Effector CD8-positive, alpha-beta T cell (primary cell): Measurements from ENCODE around the gene SUGCT.
"Not testable (repeated sequence)": the region's sequence is repeated elsewhere in the genome, so short reads cannot be mapped to it uniquely, and the experiment has no call there.

ENCODE experiments used
- DNase-seq: peaks from one replicate; lab custom pipeline; 2025; lab: John Stamatoyannopoulos, UW
- total RNA-seq, 4 experiments: gene quantifications; one replicate each; lab custom pipeline; 2026; lab: John Stamatoyannopoulos, UW

SUGCT gene
- 0.62 to 1.6 (median 0.88) reads per million in 4 experiments for total RNA-seq

DNA sequence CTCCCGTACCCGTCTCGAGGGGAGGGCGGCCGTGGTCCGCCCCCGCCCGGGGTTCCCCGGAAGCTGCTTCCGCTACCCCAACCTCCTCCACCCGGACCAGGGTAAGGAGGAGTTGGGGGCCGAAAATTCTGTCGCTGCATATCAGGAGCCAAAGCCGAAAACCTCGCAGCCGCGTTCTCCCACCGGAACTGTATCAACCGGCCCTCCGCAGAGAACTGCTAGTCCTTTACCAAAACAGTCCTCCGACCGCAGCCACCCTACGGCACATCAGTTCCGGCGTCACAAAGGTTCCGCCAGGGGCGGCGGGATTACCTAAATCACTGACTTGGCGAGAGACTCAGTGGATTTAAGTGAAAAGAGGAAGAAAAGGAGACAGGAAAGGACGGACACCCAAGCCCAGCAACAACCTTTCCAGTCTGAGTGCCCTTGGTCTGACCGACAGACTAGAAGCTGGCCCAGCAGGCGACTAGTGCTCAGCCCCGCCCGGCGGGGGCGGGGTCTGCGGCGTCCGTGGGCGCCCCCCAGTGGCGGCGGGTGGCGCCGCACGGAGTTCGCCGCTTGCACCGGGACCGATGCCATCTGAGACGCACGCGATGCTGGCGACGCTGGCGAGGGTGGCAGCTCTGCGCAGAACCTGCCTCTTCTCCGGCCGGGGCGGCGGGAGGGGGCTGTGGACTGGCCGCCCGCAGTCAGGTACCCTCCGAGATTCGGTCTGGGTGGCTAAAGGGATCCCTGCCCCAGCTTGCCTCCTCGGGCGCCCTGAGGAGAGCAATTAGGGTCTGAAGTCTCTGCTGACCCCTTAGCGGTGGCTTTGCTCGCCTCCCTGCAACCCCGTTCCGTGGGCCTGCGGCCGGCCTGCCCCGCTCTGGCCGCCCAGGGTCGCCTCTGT is at the start of gene SUGCT, which contains the start of gene MPLKIP:
TSS of gene SUGCT (plus strand) at position 578 of the 889 bp plus-strand sequence.
TSS of gene MPLKIP (minus strand) at position 195 of the 889 bp plus-strand sequence. CDS start at position 140, 55 bp downstream.
- DNase-seq = peak; percentile 82

DNA sequence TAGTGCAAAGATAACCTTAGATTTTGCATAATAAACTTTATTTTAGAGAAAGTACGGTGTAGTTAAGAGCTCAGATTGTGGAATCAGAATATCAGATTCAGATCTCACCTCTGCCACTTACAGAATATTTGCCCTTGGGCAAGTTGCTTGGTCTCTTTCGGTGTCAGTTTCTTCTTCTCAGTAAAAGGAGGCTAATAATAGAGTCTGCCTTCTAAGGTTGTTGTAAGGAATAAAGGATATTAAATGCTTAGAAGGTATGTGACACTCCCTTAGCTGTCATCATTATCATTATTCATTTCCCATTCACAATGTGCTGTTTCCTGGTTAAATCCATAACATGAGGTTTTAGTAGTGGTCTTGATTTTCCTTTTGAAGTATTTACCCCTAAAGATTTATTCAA is 42.6 kb upstream of the SUGCT start:
- no peak for DNase-seq

DNA sequence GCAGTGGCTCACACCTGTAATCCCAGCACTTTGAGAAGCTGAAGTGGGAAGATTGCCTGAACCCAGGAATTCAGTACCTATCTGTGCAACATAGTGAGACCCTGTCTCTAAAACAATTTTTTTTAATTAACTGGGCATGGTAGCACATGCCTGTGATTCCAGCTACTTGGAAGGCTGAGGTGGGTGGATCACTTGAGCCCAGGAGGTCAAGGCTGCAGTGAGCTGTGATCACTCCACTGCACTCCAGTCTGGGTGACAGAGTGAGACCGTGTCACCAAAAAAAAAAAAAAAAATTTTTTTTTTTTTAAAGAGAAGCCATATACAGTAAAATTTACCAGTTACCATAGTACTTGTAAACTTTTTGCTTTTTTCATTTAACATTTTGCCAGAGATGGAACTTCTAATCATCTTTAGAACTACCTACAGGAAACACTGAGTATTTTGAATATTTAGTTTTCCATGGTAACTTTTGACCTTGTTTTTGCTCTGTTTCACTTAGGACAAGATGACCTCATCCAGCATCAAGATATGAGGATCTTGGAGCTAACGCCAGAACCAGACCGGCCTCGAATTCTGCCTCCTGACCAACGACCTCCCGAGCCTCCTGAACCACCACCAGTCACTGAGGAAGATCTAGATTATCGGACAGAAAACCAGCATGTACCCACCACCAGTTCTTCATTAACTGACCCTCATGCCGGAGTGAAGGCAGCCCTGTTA is 41.0 kb upstream of the SUGCT start:
- no peak for DNase-seq

DNA sequence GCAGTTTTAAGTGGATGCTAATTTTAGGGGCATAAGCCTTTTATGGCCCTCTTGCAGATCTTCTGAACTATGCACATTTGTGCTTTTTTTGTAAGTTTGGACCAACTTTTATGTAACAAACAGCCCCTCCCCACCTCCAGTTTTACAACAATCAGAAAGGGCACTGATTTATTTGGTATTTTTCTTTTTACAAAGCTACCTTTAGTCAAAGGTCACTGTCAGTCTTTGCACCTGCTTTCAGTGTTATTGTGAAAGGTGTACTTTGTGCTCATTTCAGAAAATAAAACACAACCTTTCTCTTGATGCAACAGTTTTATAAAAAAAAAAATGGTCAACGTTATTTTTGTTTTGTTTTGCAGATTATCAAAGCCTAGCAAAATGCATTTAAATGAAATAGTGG is 39.6 kb upstream of the SUGCT start:
- DNase-seq = no peak

DNA sequence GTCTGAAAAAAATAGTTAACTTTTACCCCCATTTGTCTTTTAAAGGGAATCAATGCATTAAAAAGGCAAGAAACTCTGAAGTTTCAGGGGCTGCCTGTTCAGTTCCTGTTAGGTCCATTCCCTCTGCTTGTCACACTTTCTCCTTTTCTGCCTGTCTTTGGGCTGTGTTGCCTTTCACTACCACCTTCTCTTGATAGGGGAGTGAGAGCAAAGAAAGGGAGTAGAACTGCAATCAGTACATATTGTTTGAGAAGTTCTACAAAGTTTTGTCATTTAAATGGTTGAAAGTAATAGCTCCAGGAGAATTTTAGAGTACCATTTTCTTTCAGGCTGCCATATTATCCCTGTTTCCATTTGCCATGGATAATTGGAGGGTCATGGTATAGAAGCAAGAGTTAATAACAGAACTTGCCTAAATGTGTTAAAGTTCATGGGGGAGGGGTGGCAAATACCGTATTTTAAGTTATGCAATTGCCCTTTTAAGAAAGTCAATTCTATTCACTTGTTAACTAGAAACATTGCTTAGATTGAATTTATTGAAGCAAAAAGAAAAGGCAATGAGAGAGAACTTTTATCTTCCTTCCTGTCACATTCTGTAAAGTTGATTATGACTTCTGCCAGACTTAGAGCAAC is 39.0 kb upstream of the SUGCT start:
- DNase-seq = no peak

DNA sequence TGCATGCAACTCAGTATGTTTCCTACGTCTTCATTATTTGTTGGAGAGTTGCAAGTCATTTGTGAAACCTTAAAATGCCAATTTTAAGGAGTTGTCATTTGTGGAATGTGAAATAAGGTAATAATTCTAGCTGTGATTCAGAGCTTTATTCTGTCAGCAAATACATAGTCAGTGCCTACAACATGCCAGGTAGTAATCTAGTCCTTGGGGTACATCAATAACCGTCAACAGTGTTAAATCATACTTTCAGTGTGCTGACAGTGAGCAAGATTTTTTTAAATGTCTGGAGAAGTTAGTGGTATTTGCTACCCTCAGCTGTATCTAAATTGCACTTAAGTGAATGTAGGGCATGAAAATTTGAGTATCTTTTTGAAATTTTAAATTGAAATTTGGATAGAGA is 37.1 kb upstream of the SUGCT start:
- no peak for DNase-seq

DNA sequence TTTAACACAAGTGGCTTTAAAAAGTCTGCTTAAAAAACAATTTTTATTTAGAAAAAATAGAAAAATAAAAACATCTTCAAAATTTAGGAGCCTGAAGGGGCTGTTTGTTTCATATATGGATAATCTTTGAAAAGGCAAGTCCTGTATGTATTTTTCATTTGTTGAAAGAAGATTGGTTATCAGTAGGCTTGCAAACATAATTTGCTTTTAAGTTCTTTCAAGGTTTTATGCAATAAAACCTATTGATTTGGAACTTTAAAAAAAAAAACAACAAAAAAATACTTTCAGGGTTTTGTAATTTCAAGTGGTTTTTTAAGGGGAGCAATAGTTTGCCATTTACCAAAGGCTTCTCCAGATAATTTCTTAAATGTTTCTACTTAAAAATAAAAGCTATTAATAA is 36.0 kb upstream of the SUGCT start:
- no peak for DNase-seq

DNA sequence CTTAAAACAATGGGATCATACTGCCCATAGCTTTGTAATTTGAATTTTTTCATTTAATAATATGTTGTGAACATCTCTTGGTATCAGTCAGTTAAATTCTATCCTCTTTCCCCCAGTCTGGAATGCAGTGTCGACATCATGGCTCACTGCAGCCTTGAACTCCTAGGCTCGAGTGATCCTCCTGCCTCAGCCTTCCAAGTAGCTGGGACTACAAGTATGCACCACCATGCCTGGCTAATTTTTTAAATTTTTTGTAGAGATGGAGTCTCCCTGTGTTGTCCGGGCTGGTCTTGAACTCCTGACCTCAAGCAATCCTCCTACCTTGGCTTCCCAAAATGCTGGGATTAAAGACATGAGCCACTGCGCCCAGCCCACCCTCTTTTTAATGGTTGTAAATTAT is 35.0 kb upstream of the SUGCT start:
- no peak for DNase-seq

DNA sequence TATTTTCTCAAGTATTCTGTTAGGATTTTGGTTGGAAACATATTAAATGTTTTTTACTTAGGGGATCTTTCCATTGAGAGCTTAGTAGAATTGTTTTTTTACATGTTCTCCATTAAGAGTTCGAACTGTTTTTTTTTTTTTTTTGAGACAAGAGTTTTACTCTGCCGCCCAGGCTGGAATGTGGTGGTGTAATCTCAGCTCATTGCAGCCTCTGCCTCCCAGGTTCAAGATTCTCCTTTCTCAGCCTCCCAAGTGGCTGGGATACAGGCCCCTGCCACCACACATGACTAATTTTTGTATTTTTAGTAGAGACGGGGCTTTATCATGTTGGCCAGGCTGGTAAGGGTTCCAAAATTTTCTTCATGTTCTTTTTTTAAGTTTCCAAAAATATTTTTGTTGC is 33.6 kb upstream of the SUGCT start:
- DNase-seq = no peak

DNA sequence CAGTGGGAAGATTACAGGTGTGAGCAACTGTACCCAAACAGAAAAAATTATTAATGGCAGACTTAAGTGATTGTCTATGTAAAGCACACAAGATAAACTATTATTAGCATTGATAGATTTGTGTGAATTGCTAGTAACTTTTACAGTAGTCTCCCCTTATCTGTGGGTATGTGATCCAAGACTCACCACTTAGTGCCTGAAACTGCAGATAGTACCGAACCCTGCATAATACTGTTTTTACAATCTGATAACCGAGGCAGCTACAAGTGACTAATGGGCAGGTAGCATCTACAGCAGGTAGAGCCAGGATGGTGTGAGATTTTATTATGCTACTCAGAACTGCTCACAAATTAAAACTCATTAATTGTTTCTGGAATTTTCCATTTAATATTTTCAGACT is 31.9 kb upstream of the SUGCT start:
- DNase-seq = no peak

DNA sequence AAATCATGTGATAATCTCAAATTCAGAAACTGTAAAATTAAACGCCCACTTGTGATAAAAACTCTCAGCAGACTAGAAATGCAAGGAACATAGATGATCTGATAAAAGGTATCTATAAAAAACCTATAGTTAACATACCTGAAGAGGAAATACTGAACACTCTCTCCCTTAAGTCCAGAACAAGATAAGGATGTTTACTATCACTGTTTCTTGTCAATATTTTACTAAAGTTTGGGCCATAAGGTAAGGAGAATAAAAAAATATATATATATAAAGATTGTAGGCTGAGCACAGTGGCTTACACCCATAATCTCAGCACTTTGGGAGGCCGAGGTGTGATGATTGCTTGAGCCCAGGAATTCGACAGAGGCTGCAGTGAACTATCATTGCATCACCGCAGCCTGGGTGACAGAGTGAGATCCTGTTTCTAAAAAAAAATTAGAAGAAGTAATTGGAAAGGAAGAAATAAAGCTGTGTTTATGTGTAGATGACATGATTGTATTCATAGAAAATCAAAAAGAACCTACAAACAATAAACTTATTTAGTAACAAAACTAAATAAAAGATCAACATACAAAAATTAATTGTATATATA is 28.8 kb upstream of the SUGCT start:
- no peak for DNase-seq

DNA sequence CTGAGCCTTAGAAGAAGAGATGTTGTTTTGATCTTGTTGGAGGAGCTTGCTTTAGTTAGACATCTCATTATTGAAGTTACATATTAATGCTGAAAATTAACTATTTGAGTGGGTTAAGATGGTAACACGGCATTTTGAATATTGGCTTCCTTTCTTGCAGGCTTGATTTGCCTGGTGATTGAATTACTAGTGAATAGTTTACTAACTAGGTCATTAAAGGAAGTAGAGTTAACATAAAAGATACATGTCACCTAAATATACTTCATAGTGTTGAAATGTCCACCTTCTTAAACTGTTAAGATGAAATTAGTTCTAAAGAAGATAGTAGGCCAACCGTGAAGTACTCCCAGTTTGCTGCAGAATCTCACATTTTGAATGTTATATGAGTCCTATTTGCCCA is 18.9 kb upstream of the SUGCT start:
- DNase-seq = no peak

DNA sequence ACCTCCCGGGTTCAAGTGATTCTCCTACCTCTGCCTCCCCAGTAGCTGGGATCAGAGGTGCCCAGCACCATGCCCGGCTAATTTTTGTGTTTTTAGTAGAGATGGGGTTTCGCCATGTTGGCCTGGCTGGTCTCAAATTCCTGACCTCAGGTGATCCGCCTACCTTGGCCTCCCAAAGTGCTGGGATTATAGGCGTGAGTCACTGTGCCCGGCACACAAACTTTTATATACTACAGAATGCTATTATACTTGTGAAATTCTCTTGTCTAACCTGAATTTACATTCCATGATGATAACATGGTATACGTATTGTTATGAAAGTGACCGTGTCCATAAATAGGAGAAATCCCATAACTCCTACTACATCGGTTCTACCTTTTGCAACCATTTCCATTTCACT is 17.6 kb upstream of the SUGCT start:
- DNase-seq = not testable (repeated sequence)

DNA sequence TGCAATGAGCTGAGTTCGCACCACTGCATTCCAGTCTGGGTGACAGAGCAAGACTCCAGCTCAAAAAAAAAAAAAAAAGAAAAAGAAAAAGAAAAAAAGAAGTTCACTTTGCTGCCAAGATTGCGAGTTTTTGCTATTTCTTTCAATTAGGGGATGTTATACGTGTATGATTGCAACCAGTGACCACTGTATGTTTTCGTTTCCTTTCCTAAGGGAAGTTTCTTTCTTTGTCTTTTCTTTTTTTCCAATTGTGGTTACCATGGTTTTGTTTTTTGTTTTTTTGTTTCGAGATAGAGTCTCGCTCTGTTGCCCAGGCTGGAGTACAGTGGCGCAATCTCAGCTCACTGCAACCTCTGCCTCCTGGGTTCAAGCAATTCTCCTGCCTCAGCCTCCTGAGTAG is 16.6 kb upstream of the SUGCT start:
- DNase-seq = not testable (repeated sequence)

DNA sequence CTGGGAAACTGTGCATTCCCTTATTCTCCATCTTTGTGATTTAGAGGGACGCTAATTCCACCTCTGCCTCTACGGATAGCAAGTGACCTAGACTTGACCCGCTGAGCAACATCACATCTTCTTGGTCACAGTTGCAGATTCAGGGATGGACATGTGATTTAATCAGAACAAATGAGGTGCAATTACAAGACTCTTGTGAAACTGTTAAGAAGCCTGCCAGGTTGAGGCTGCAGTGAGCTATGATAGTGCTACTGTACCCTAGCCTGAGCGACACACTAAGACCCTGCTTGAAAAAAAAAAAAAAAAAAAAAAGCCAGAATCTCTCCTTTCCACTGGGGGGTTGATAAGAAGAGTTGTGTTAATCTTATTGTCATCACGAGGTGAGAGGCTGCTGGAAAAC is 14.8 kb upstream of the SUGCT start:
- no peak for DNase-seq

DNA sequence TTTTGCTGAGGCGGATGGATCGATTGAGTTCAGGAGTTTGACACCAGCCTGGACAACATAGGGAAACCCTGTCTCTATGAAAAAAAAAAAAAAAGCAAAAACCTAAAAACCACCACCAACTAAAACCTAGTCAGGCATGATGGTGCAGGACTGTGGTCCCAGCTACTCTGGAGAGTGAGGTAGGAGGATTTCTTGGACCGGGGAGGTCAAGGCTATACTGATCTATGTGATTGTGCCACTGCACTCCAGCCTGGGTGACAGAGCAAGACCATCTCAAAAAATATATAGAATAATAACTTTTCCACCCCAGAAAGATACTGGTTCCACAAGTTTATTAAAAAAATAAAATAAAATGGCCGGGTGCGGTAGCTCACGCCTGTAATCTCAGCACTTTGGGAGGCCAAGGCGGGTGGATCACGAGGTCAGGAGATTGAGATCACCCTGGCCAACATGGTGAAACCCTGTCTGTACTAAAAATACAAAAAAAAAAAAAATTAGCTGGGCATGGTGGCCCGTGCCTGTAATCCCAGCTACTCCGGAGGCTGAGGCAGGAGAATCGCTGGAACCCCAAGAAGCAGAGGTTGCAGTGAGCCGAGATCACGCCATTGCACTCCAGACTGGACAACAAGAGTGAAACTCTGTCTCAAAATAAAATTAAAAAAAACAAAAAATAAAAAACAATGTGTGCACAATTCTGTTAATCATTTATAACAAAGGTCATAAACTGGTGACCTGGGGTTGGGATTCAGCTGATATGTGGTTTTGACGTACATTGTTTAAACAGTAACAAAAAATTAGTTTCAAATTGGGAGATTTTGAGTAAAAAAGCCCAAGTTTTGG is 12.5 kb upstream of the SUGCT start:
- DNase-seq = not testable (repeated sequence)

DNA sequence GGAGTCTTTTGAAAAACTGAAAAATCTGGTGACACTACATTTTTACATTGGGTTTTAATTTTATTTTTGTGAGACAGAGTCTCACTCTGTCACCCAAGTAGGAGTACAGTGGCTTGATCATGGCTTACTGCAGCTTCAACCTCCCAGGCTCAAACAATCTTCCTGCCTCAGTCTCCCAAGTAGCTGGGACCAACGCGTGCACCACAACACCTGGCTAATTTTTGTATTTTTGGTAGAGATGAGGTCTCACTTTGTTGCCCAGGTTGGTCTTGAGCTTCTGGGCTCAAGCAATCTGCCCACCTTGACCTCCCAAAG is 11.9 kb upstream of the SUGCT start:
- no peak for DNase-seq

DNA sequence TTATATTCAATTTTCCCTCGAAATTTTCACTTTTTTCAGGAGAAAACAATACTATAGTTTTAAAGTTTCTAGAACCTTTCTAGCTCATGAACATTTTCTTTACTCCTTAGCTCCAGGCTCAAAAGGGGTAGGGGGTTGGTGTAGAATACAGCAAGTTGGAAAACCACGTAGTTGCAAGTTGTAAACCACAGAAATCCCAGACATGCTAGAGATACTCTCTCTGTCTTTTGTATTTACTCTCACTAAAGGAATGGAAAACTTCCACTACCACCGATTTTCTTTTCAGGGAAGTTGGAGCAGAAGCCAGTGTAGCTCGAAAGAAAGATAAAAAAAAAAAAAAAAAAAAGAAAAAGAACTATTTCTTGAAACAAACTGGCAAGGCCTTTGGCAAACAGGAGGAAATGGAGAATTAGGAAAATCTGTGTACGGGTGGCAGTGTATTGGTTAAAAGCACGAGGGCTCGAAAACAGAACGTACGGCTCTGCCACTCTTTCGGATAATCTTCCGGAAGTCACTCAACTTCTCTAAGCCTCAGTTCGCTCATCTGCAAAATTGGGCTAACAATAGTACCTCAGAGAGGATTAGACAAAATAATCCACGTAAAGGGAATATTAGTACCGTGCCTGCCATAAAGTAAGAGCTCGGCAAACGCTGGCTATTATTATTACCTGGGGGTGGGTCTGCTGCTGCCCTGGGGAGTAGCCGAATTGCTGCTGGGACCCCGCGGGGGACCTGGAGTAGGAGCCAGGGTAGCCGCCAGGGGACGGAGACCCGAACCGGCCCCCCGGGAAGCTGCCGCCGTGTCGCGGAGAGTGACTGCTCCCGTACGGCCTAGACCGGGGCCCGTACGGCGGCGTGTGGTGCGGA is 1.0 kb upstream of the SUGCT start:
- no peak for DNase-seq

DNA sequence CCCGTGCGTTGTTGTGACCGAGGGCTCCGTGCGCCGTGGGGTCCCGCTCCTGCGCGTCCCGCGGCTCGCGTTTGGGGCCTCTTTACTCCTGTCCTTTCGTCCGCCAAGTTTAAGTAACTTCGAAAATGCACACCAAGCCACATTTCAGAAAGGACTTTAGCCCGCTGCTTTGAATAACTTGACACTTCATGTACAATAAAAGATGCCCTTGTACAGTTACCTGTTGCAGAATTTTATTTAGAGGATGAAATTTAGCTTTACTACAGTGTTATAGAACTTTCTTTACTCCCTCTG is 459 bp downstream of the SUGCT start:
- DNase-seq = no peak

DNA sequence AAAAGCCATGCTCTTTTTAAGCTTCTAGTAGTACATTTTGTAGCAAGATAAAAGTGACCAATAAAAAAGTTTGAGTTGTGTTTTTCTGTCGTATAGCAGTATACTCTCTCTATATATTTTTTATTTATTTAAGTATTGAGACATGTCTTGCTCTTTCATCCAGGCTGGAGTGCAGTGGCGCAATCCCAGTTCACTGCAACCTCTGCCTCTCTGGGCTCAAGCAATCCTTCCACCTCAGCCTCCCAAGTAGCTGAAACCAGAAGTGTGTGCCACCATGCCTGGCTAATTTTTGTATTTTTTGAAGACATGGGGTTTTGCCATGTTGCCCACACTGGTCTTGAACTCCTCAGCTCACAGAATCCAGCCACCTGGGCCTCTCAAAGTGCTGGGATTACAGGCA is 2.8 kb downstream of the SUGCT start:
- no peak for DNase-seq

DNA sequence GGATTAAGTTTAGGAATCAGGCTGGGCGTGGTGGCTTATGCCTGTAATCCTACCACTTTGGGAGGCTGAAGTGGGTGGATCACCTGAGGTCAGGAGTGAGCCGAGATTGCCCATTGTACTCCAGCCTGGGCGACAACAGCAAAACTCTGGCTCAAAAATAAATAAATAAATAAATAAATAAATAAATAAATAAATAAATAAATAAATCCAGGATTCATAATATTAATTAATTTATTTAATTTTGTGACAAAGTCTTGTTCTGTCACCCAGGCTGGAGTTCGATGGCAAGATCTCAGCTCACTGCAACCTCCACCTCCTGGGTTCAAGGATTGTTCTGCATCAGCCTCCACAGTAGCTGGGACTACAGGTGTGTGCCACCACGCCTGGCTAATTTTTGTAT is 4.2 kb downstream of the SUGCT start:
- no peak for DNase-seq
